WI38 (cell line): ENCODE results near the gene GDPD1.

Source experiments
- H3K4me3 ChIP-seq: 2 replicates; pipeline ENCODE4 v1.5.1; 2011; ENCODE audit warnings: low read depth, mild to moderate bottlenecking, control low read depth, low read length
- TF ChIP-seq, protein P1 (sequence below): IDR thresholded peaks from 2 replicates; pipeline ENCODE4 v1.5.1; 2012; ENCODE audit warnings: low read depth, mild to moderate bottlenecking, control low read depth, low read length

Gene GDPD1

DNA sequence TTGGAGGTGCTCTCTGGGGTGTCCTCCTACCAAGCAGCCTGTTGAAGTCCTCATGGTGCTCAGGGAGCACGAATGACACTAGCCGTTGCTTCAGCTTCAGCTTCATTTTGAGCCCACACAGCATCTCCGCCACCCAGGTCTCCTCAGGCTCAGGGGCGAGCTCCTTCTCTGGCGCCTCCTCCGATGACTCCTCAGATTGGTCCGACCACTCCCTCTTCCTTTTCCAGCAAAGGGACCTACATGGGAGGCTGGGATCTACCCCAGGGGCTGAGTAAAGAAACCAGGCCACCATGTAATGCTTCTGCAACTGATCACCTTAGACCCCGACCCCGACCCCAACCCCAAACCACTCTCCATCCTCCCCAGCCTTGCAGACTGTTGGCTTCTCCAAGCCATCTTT, 38.8 kb upstream of the GDPD1 start:
- no peak overlapping the region for H3K4me3 ChIP-seq
- TF ChIP-seq, protein P1, sequence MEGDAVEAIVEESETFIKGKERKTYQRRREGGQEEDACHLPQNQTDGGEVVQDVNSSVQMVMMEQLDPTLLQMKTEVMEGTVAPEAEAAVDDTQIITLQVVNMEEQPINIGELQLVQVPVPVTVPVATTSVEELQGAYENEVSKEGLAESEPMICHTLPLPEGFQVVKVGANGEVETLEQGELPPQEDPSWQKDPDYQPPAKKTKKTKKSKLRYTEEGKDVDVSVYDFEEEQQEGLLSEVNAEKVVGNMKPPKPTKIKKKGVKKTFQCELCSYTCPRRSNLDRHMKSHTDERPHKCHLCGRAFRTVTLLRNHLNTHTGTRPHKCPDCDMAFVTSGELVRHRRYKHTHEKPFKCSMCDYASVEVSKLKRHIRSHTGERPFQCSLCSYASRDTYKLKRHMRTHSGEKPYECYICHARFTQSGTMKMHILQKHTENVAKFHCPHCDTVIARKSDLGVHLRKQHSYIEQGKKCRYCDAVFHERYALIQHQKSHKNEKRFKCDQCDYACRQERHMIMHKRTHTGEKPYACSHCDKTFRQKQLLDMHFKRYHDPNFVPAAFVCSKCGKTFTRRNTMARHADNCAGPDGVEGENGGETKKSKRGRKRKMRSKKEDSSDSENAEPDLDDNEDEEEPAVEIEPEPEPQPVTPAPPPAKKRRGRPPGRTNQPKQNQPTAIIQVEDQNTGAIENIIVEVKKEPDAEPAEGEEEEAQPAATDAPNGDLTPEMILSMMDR: no peak

DNA sequence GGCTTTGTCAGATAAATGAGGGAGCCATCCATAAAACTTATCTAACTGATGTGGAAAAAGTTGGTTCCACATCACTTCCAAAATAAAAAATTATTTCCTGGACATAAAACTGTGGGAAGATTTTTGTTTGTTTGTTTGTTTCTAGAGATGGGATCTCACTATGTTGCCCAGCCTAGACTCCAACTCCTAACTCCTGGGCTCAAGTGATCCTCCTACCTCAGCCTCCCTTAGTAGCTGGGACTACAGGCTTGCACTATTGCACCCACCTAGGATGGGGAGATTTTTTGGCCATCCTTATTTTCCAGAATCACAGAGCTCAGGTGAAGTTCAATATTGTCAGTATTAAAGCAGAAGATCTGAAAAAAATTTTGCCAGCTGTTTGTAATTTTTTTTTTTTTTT, 34.3 kb upstream of the GDPD1 start:
- TF ChIP-seq, protein P1: no peak
- H3K4me3 ChIP-seq: no peak overlapping the region

DNA sequence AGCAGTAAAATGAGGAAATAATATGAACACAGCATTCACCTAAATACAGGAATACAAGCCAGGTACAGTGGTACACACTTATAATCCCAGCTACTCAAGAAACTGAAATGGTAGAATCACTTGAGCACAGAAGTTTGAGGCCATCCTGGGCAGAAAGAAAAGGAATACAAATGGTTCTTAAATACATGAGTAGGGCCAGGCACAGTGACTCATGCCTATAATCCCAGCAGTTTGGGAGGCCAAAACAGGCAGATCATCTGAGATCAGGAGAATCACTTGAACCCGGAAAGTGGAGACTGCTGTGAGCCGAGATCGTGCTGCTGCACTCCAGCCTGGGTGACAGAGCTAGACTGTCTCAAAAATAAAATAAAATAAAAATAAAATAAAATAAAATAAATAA, 33.5 kb upstream of the GDPD1 start:
- TF ChIP-seq, protein P1: no peak

DNA sequence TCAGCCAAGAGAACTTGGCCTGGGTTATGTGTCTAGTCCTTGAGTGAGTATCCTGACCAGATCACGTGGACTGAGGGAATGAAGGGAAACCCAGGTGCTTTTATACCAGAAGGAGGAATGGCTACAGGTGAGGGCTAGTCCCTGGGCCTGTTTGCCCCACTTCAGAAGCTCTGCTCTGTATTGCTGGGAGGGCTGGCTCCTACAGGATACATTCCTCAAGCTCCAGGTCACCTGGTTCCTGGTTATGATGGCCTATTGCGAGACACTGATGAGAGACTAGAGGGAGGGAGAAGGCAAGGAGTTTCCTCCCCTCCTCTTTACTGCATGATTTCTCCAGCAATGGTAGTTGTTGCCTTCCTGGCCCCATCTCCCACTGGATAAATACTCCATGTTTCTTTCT, 29.5 kb upstream of the GDPD1 start:
- TF ChIP-seq, protein P1: no peak
- H3K4me3 ChIP-seq: no peak overlapping the region

More for the DNA sequence above, 33.5 kb upstream of the GDPD1 start:
- no peak overlapping the region for H3K4me3 ChIP-seq

DNA sequence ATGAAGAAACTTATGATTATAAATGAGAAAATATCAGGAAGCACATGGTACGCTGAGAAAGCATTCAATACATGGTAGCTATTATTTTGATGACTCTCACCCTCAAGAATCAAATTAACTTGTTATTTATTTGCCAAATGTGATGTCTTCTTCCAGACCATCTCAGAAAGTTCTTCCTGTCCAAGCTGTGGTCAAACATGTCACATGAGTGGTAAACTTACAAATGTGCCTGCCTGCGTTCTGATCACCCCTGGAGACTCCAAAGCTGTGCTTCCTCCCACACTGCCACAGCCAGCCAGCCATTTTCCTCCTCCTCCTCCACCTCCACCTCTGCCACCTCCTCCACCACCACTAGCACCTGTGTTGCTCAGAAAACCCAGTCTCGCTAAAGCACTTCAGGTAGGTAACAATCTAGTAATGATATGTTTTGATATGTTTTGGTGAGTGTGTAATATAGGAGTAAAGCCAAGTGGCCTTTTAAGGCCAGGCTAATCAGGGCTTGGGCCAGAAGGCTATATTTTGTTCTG, 26.9 kb upstream of the GDPD1 start:
- TF ChIP-seq, protein P1: no peak
- no peak overlapping the region for H3K4me3 ChIP-seq

DNA sequence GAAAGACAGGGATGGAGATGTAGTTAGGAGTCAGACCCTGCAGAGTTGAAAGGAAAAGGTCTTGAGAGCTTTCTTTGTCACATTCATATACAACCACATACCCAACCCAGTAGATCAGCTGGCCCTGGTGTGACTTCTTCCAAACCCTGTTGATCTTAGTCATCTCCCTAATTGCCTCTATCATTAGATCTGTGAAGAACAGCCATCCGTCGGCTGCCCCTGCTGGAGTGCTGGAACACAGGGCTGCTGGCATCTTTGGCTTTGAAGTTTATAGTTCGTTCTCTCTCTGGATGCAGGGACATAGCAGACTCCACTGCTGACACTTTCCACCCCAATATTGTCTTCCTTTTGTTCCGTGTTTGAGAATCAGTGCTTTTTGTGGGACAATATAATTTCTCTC, 20.9 kb upstream of the GDPD1 start:
- TF ChIP-seq, protein P1: no peak
- H3K4me3 ChIP-seq: no peak overlapping the region

DNA sequence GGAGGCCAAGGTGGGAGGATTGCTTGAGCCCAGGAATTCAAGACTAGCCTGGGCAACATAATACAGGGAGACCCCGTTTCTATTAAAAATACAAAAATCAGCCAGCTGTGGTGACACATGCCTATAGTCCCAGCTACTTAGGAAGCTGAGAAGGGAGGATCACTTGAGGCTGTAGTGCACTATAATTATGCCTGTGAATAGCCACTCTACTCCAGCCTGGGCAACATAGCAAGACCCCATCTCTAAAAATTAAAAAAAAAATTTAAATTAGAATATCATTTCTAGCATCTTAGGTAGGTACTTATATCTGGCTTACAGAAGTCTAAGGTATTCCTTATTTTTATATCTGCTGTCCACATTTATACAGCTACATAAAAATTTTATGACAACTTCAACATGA, 18.0 kb upstream of the GDPD1 start:
- TF ChIP-seq, protein P1: no peak
- H3K4me3 ChIP-seq: no peak overlapping the region
